Activated CD4-positive, alpha-beta T cell treated with anti-CD3 and anti-CD28 coated beads, Interleukin-2, amount 50 U/mL, for 1 hour (primary cell): ENCODE data around the gene PPP1R9B.
A peak's percentile ranks its signal among the peaks of the same experiment; 100 is the strongest.

ENCODE experiments used
- DNase-seq: peaks from one replicate; pipeline ENCODE4 v3.0.0-alpha.2; 2020

The PPP1R9B gene

DNA sequence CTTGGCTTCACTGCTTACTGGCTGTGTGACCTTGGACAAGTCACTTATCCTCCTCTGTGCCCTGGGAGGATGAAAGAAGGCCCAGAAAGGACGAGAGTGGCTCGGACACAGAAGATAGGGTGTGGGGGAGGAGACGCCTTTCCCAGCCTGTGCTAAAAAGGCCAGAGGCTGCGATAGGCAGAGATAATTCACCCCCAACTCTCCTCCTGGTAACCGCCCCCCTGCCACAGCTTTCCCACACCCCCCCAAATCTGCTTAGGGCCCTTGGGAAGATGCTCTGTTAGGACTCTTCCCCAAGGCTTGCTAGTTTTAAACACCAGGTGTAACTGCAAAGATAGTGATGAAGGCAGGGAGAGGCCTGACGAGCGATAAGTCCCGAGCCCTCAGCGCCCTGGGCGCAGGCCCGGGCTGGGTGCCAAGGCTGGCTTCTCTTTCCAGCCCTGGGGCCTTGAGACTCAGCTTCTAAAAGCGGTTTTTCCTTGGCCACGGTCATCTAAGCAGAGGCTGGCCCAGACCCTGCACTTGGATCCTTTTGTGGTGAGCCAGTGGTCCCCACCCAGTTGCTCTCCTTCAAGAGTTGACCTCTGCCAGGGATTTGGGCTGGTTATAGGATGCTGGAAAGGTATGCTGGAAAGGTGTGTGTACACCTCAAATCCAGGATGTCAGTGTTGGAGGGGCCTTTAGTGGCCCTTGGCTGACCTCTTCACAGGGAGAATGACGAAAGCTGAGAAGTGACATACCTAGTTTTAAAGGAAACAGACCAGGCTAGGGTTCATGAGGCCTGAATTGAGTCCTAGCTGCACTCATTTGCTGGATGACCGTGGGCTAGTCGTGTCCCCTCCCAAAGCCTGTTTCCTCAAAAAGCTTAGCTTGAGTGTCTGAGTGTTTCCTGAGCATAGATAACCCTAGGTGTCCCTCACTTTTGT, 3.4 kb upstream of the PPP1R9B start:
- DNase-seq = no peak

DNA sequence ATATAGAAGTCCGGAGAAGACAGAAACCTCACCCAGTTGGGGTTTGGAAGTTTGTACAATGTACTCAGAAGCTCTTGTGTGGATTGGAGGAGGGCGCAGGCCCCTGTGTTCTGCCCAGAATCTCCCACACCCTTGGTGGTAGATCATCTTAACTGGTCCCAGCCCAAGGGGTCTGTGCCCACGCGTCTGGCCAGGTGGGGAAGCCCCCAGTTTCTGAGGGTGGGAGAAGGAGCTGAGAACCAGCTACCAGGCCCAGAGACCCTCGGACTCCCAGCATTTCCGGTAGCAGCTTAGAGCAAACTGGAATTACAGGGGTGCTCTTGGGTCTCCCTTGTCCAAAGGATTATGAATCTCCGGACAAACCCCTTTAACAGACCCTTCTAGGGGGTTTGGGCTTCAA, 2.3 kb upstream of the PPP1R9B start:
- no peak for DNase-seq

DNA sequence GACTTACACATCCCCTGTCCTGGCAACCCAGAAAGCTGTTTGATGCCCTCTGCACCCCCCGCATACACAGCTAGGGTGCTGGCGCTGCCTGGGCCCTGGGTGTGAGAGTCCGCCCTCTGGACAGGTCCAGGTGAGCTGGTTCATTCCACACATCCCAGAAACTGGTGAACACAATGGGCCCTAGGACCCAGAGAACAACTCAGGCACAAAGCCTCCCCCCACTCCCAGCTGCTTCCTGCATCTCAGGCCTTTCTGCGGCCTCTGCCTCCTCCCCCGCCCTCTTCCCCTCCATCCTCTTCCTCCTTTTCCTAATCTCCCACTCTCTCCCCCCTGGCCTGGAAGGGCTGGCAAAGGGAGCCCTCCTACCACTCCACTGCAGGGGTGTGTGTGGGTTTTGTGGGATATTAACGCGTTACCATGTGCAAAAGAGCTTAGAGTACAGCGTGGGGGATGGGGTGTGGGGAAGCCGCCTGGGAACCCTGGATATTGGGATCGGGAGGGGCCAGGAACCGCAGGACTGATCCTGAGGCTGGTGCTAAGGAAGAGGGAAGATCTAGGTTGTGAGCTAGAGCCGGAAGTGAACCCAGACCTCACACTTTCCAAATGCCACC, 1.6 kb upstream of the PPP1R9B start:
- DNase-seq = peak; percentile 41

DNA sequence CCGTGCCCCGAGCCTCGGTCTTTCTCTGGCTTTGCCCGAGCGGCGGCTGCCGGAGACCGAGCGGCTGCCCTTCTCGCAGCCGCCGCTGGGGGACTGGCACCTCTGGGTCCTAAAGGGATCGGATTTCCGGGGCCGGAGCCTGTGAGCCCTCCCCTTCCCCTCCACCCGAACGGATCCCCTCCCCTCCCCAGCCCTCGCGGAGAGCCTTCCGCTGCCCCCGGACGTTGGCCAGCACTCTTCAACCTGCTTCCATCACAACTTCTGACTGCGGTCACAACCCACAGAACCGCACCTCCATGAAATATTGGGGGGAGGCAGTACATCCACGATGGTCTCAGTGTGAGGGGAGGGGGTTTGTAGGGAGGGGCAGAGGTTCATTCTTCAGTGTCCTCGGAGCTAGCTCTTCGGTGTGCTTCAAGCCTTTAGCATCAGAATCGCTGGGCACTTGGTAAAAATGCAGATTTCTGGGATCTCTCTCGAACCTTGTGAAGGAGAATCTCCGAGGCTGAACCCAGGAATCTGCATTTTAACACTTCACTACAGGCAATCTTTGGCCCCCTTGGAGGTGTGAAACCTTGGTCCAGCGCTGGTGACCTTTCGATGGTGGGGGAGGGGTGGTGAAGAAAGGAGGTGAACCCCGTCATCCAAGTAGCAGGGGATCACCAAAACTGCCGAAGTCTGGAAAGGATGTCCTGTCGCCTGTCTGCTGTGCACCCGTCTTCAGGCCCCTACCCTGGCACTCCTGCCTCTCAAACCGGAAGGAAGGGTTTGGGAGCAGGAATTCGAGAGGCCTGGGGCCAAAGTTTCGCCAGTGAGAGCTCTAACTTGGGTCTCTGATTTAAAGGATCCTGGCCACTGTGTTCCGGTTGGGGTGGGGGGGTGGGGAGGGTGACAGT, 812 bp upstream of the PPP1R9B start:
- DNase-seq = peak; percentile 81

DNA sequence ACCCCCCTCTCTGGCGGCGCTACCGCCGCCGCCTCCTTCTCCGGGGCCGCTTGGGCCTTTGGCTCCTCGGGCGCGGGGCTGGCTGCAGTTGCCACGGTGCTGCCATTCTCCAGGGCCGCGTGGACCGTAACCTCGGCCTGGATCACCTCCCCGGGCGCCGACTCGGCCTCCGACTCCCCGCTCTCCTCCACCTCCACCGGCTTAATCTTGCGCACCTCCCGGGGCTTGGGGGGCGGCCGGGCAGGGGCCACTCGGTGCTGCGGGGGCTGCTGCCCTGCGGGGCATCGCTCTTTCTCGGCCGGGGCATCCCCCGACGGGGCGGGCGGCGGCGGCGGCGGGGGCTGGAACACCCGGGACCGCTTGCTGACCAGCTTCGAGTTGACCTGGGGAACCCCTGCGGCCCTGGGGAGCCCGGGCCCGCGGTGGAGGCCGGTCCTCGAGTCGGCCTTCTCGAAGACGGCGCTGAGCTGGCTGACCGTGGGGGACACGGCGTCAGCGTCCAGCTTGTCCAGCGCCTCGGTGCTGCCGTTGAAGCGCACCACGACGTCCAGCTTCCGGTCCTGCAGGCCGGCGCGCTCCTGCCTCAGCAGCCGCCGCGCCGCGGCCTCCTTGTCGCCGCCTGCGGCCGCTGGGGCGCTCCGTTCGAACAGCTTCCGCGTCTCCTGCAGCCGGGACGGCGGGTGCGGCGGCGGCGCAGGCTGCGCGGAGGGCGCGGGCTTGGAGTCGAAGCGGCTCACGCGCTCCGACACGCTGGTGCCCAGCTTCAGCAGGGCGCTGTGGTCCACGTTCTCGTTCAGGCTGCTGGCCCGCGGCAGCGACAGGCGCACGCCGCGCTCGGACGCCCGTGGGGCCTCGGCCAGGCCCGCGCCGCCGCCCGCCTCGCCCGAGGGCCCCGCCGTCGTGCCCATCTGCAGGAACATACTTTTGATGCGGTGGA, 792 bp downstream of the PPP1R9B start:
- peak; percentile 64 for DNase-seq

DNA sequence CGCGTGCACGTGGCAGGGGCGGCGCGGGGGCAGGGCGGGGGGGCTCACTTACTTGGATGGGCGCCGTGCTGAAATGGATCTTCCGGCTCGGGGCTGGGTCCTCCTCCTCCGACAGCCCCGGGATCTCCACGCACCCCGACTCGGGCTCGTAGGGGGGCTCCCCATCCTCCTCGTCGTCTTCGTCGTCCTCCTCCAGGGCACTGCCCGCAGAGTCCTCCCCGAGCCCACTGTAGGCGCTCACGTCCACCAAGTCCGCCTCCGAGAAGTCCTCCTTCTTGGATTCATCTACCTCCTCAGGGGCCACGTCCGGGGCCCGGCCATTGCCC, 1.4 kb downstream of the PPP1R9B start:
- no peak for DNase-seq

DNA sequence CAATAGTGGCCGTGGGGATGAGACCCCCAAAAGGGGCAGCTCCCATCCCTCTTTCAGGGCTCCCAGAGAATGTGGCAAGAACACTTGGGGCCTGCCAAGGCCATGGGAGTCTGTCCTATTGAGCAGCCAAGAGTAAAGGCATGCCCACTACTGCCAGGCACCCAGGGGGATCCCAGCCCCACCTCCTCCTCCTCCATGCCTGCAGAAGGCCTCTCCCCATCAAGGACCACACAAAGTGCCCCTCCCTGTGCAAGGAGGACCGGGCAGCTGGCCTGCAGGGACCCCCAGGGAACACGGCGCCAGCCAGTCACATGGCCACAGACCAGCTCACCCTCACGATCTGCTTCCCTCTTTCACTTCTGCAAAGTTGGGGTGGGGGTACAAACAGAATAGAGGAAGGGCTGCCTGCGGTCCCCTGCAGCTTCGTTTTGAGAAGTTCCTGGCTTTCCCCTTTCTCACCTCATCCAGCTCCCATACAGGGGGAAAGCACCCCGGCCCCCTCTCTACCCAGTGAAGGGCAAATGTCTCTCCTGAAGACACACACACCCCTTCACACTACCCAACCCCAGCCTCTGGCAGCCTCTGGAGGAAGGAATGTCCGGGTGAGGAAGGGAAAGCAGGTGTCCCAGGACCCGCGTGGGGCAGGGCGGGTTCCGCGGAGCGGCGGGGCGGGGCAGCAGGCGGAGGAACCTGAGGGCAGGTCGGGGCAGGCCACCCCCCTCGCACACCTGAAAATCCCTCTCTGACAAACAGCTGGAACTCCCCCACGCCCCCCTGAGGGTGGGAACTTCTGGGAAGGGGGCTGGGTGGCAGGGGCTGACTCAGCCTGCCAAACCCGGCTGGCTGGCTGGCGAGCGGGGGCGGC, 2.0 kb downstream of the PPP1R9B start:
- peak; percentile 63 for DNase-seq

DNA sequence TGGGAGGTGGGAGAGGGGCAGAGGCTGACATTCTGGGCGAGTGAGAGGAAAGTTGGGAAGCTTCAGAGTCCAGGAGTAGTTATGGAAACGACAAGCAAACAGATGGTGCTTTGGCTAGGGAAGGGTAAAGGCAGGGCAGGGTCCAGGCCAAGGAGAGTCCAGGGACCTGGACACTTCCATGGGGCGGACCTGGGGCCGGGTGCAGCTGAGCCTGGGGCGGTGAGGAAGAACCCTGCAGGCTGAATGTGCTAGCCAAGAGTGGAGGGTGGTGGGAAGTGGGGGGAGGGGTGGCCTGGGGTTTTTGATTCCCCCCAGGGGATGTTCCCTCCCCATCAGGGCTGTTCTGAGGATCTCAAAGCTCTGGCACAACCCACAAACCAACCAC, 2.6 kb downstream of the PPP1R9B start:
- DNase-seq = no peak

DNA sequence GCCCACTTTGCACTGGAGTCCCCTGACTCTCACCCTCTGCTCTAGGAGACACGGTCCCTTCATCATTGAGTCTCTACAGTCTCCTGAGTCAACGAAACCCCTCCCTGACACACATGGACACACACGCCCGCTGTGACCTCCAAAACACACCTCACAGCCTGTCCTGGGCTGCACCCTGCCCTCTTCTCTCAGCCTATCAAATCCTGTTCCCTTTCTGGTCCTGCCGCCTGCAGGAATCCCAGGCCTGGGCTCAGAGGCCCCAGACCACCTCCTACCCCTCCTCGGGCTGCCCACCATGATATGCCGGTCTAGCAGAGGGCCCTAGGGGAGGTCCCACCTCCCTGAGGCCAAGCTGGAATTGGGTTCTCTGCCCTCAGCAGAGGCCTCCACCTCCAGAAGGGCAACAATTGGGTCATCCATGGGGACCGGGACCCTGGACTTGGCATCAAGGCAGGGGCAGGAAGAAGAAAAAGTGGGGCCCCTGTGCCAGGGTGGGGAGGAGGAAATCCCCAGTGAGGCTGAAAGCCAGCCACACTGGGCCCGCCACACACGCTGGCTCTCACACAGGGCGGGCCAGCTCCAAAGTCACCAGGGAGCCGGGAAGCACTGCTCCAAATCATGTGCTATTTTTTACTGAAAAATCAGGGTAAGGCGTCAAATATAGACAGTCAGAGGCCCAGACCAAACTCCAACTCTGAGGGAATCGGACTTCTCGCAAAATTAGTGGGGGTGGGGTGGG, 3.4 kb downstream of the PPP1R9B start:
- no peak for DNase-seq

DNA sequence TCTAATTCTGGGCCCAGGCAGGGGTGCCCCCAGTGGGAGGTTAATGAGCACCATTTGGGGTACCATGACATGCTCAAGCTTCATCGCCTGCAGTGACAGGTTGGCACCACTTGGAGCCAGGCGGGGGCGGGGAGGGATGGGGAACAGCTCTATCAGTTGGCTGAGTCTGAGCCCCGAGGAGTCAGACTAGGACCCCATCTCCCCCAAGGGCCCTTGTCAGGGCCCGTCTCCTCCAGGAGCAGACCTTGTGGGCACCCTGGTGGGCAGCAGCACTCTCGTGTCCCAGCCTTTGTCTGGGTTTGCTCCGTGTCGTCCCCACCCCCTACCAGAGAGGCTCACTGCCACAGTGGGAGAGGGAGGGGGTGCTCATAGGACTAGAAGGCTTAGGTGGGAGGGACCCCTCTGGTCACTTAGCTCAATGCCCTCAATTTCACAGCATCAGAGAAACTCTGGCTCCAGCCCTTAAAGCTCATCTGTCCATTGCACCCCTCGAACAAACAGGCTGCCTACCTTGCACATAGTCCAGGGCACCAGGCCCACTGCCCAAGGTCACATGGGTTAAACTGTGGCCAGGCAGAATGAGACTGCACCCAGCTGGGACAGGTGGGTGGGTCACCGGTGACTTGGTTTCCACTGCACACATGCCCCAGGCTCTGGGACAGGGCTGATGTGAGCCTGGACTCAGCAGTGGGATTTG, 4.1 kb downstream of the PPP1R9B start:
- no peak for DNase-seq

DNA sequence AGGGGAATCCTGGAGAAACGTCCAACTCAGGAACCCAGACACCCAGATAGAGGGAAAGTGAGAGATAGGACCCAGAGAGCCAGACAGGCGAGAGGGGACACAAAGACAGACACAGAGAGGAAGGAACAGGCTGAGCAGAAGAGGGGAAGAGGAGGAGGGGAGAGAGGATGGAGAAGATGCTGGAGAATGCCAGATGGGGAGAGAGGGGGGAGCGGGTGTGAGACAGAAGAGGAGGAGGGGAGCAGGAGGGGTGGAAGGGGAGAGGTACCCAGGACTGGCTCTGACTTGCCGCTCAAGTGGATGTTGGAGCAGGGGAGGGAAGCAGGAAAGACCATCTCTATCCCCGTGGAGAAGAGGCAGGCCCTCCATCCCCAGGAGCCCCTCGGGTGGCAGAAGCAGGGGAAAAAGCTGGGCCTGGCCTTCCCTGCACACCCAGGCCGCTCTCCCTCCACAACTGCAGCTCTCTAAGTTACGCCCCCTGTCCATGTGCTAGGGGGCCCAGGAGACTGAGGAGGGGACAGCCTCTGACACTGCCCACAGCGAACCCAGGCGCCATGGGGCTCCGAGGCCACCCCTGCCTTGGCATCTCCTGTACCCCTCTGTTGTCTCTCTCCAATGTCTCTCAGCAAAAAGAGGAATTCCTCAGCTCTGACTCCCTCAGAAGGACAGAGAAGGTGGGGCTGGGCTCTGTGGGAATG, 4.8 kb downstream of the PPP1R9B start:
- DNase-seq = no peak

DNA sequence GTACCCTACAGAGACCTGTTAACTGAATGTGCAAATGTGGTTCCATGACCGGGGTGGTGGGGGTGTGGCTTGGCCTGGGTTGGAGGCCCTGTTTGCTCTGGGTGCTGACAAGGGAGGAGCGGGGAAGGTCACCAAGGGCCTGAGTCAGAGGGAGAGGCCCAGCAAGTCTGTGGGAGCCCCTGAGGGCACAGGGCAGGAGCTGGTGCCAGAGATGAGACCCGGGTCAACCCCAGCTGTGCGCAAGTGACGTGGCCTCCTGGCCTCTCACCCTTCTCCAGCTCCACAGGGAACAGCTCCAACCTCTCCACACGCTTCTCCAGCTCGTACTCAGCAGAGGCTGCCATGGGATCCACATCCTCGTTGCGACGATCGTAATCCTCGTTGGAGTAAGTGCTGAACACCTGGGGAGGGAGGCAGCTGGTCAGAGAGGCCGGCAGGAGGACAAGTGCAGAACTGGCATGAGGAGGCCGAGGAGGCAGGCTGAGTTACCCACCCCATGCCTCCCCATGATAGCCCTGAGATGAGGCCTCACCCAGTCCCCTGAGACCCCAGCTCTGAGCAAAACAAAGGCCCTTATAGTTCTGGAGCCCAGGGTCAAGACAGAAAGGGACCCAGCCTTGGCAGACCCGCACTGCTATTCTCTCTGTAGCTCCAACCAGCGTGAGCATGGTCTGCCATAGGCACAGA, 5.5 kb downstream of the PPP1R9B start:
- no peak for DNase-seq

DNA sequence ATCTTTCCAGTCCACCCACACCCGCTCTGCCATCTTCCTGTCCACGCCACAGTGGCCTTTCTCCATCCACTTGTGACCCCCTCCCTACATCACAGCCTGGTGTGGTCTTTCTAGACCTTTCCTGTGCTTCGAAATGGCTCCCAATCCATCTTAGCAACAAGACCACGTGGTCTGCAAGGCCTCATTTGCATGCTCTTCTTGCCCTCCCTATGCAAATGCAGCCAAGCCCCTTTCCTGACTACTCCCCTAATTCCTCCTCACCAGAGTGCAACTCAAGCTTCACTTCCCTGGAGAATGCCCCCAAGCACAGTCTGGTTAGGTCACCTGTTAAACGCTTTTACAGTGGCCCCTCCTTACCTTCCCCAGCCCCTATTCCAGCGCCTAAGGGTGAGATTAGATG, 6.1 kb downstream of the PPP1R9B start:
- no peak for DNase-seq

DNA sequence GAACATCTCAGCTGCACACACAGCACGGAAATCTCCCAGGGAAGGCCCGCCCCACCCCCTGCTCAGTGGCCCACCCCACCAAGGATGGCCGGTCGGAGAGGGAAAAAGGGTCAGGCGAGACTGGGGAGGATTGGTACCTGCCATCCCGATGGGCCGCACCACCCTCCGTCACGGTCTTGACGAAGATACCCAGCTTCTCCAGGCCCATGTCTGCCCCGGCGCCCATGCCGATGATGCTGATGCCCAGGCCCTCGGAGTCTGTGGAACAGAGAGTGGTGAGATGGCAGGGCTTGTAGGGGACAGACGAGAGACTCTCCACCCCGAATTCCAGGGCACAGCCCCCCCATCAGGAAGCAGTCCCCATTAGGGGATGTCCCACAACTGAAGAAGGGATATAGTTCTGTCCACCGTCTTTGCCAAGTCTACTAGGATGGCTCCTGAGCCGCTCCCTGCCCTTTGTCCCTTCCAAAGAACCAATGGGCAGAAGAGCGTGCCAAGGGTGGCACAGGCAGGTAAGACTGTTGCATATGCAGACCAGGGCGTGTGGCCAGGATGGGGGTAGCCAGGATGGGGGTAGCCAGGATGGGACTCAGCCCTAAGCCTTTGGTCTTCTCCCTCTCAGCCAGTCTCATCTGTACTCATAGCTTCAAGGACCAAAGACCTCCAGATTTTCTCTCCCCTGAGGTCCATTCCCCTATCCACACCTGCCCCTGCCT, 6.9 kb downstream of the PPP1R9B start:
- no peak for DNase-seq

DNA sequence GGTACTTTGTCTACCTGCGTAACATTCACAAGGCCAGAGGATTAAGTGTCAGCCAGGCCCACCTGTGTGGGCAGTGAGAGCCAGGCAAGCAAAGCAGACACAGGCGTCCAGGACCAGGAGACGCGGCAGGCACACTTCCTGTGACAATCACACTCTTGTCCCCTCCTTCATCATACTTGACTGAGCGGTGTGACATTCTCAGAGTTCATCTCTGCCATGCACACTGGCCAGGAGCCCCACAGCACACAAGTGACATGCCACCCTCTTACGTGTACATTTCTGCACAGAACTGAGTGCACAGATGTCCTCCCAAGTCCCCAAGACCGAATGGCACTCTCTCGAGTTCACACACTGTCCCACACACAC, 8.7 kb downstream of the PPP1R9B start:
- no peak for DNase-seq

DNA sequence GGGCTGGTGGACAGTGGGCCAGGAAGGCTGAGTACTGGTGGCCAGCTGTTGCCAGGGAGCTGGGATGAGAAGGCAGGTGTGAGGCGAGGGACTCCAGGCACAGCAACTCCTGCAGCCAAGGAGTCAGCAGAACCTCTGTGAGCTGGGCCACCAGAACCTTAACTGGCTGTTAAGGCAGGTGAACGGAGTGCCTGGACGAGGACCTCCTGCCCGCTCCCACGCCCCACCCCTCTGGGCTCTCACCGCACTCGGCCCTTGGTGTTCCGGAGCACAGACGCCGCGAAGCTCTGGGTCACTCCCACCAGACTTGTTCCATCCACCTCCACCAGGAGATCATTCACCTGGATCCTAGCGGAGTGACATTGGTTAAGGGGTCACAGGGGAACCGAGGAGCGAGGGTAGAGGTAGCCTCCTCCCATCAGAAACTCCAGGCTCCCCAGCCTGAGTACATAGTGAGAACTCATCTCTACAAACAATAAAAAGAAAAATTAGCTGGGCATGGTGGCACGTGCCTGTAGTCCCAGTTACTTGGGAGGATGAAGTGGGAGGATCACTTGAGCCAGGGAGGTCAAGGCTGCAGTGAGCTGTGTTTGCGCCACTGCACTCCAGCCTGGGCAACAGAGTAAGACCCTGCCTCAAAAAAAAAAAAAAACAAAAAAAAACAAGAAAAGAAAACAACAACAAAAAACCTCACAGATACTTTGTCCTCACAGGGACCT, 9.3 kb downstream of the PPP1R9B start:
- no peak for DNase-seq
